Hypothalamus (tissue), 51 donors: ENCODE data around the gene RAB6B.

Experiments used
- DNase-seq, 51 donors: peaks; one replicate each; lab custom pipeline; 2025; lab: John Stamatoyannopoulos, UW

The RAB6B gene

DNA sequence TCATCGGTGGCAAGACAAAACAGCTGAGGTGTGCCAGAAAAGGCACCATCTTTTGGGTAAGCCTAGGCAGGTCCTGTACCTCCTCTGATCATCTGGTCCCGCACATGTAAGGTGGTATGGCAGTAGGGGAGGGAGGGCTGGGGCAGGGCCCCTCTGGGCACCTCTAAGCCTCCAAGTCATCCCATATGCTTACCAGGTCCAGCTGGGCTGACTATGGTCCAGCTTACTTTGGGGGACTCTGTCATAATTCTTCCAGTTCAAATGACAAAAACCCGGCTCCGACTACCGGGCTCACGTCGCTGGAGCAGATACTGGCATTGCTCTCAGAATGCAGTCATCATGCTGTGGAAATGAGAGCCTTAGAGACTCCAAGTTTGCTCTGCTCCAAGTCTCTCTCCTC lies 1.9 kb upstream of the RAB6B start:
- no peak for DNase-seq

DNA sequence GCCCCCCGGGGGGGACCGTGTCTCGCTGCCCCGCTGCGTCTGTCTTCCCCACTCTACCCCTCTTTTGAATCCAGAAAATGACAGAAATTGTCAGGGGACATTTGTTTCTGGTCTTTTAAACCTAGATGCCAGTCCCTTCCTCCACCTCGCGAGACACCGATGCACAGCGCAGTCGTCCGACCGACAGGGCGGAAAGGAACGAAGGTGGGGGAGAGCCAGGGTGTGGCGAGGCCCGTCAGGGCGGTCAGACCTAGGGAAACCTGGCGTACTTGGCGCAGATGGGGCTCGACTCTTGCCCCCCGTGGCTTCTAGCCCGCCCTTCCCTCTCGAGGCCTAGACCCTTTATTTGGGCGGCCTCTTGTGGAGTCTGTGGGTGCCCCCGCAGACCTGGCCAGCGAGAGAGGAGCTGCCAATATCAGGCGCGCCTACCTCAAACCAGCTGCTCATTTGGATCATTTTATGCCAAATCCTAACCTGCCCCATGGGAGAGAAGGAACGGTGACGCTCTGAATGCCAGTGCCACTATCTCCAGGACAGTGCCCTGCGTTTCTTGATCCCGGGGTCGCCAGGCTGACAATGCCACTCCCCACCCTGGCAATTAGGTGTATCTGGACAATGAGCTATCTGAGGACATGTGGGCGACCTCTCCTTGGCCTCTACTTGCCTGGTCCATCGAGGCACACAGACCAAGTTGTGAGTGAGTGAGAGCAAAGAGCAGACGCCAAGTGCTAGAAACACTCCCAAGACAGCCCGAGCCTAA lies 500 bp upstream of the RAB6B start:
- peak in 7 of 51 donors; percentile 21 to 82 (median 33) for DNase-seq

DNA sequence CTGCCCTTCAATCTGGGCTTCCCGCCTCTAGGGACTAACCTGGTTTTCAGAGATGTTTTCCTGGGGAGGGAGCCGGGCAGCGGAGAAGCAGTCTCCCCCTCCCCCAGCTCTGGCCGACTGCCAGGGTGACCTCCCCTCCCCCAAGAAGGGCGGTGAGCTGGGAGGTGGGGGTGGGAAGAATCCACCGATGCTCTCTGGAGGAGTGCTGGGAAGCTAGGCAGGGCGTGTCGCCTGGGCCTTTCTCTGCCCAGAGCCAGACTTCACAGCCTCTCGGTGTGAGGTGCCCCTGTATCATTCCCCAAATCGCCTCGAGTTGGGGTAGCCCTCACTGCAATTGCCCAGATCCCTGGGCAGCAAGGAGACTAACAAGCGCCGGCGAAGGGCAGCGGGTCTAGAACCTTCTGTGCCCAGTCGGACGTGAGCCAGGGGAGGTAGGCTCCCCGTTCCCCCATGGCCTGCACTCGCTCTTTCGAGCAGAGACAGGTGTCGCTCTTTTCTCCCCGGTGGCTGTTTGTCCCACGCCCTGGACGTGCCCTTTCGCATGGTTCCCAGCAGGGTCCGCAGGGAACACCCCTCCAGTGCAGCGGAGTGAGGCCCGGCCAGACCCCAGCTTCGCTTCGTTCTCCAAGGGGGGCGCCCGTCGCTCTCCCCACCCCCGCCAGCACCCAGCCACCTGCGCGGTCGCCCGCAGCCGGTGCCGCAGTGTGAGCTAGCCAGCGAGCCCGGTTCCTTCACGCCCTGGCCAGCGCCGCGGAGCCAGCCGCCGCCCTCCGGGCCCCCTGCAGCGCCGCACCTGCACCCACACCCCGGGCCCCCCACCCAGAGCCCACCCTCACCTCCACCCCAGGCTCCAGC lies 1.1 kb downstream of the RAB6B start:
- DNase-seq, result peak in 11 of 51 donors; percentile 16 to 57 (median 37)

DNA sequence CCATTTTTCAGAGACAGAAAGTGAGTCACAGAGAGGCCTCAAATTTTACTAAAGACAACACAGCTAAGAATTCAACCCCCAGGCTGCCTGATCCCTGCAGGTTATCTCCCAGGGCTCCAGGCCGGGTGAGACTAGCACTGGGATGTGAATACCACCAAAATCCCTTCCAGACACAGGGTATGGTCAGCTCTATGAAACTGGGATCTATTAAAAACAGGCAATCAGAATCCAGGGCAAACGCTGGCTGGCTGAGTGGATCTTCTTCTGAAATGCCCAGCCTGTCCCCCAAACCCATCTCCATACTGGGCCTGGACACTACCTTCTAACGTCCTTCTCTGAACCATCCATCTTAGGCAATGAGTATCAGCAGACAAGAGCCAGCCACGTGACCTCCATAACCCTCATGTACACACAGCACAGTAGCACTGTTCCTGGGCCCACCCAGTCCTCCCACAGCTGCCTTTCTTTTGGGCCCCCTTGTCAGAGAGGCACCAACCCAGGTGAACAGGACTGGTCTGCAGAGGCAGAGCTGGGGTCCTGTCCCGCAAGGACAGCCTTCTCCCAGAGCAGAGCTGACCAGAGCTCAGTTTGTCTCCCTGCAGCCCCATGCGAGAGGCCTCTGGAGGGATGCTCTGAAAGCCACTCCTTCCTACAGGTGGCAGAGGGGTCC lies 1.9 kb downstream of the RAB6B start:
- DNase-seq, result no peak

DNA sequence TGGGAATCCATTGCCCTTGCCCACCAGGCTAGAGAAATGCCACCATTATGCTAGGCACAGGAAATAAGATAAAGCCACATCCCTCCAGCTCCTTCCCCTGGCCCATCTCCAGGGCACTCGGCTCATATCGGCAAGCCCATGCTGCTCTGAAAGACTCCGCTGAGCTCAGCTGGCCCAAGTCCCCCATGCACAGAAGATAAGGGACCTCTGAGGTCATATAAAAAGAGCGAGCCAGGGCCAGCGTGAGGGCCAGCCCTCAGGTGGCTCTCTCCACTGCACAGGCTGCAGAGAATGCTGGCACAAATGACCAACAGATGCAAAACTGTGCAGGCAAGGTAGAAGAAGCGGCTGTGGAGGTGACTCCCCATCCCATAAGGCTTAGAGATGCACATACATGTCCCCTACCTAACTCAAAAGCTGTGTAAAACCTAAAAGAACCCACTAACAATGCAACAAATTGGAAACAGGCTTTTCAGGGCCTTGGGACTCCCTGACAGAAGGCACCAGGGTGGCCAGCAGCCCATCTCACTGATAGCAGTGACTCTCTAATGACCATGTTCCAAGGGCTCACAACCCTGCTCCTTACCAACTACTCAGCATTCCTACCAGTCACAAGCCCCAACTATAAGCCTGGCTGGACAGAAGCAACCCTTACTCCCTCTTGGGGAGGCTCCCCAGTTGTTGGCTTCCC lies 3.0 kb downstream of the RAB6B start:
- no peak for DNase-seq

DNA sequence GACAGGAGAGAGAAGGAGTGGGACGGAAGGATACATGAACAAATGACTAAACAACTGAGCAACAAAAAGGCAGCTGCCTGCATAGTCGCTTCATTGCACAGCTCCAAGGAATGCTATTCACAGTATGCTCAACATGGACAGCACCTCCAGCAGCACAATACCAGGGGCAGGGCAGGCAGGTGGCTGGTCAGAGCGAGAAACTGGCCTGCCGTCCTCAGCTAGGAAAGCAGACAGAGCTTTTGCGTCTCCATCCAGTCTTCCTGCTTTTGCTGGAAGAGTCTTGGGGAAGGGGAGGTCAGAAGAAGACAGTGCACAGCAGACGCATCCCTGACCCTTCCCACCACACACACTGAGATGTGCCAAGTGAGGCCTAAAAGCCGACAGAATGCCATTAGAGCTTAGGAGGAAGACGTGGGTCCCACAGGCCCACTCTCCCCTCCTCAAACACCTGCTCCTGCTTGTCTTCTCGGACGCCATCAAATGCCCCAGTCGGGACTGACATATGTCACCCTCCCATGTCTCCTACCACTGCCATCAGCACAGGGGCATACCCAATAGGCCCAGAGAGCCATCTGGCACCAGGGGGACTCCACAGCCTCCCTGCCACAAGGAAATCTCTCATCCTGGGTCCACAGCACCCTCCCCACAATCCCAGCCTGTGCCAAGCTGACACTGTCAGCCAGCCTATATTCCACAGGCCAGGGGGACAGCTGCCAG lies 3.9 kb downstream of the RAB6B start:
- DNase-seq, result no peak

DNA sequence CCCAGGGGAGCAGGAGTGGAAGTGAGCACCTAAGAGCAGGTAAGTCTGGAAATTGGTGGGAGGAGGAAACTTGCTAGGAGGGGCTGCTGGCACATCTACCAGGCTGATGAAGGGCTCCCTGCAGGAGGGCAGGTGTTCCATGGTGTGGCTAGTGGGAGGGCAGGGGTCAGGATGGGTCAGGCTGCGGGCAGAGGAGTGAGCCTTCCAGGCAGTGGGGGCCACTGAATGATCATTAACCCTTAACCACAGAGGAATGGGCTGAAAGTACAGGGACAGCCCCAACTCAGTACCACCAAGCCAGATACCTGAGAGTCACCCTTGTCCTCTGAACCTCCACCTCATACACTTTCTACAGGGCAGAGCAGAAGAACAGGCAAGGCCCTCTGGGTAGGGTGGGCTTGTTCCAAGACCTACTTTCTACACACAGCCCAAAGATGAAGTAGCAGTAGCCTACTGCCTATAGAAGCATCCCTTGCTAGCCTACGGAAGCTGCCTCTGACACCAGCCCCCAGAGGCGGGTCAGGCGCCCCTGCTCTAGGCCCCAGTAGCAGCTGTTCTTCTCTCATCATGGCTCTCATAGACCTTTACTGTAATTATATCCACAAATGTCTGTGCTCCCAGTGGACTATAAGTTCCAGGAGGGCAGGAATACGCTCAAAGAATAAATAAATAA lies 4.6 kb downstream of the RAB6B start:
- no peak for DNase-seq

DNA sequence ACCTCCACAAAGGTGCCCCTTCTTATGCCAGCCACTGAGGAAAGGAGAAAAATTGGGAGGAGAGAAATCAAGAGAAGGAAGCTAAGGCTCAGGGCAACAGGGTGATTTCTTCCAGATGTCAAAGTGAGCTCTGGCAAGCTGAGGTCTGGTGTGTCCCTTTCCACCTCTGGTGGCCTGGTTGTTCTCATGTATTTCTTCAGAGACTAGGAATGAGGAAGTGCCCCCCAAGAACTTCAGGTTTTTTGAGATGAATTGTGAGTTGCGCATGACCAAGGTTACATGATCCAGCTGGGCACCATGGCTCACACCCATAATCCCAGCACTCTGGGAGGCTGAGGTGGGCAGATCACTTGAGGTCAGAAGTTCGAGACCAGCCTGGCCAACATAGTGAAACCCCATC lies 5.6 kb downstream of the RAB6B start:
- no peak for DNase-seq

DNA sequence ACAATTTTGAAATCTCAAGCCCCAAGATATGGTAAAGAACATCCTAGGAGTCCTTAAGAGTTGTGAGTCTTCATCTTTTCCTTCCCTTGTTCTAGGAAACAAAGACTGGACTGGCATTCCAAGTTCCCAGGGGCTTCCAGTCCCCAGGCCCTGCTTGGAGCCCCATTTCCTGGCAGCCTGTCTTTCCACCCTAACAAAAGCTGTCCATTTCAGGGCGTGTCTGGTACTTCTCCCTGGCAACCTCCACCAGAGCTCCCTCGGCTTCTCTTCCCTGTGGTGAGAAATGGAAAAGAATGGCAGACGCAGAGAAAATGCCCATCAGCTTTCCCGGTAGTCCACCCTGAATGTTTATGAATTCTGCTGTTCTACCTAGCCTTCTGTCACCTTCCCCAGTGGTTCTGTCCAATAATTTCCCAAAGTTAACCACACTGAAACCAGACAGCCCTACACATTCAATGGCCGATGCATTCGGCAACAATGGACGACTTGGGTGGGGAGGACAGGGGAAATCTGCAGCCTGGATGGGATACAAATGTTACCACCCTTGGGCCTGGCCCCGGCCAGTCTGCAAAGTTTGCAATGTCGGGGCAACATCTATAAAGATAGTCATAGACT lies 6.8 kb downstream of the RAB6B start:
- no peak for DNase-seq

DNA sequence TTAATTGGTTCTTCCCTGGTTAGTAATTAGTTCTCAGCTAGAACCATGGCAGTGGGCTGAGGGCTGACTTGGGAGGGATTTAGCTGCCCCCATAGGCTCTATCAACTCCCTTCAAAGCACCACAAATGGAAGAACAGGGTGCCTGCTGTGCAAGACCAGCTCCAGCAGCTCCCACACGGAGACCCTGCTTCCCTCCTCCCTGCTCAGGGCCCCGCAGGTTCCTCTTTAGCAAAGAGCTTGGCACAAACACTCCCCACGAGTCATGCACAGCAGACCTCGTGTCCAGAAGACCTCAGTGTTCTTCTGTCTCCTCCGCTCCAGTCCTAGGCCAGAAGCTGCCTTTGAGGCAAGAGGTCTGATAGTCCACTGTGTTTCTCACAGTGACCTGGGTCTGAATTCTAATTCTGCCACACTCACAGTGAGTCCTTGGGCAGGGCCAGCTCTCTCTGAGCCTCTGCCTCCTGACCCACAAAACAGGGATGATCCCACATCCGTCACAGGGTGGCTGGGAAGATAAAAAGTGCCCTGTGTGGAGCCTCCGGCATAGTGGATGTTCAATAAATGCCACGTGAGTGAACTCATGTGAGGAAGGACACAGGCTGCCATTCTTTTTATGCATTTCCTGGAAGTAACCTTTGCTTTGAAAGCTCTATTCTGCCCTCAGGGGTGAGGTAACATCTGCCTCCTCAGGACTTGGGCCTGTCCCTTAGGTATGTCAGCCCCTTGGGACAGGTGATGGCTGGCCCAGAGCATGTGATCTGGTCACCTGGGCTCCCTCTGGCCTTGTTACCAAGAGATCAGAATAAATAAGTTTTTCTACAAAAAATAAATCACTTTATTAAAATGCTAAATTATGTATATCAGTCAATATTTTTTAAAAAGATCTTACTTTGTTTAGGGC lies 7.6 kb downstream of the RAB6B start:
- DNase-seq, result peak in 6 of 51 donors; percentile 10 to 34 (median 17)

DNA sequence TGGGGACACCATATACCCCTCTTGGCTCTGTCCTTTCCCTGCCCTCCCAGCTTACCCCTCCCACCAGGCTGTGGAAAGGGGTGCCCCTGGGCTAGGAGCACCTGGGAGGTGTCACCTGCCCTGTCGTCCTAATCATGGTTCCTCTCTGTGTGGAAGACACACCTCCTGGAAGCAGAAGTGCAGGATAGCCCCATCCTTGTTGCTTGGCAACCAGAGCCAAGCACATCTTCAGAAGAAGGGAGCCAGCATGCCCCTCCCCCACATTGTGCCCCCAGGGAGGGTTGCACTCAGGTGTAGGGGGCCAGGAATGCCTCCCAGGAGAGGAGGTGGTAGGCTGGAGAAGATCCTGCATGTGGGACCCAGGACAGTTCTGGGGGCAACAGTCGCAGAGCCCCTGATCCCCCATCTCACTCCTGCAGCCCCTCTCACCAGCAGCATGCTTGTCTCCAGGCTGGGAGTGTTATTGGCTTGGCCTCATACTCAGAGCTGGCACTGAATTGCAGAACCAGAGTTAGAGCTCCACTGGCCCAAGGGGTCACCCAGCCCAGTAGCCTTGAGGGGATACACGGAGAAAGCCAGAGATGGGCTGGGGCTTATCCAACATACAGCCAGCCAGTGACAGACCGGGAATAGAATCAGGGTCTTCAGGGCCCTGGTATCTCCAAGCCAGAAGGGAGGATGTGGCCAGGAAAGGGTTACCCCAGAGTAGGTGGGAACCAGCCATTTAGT lies 8.4 kb downstream of the RAB6B start:
- no peak for DNase-seq

DNA sequence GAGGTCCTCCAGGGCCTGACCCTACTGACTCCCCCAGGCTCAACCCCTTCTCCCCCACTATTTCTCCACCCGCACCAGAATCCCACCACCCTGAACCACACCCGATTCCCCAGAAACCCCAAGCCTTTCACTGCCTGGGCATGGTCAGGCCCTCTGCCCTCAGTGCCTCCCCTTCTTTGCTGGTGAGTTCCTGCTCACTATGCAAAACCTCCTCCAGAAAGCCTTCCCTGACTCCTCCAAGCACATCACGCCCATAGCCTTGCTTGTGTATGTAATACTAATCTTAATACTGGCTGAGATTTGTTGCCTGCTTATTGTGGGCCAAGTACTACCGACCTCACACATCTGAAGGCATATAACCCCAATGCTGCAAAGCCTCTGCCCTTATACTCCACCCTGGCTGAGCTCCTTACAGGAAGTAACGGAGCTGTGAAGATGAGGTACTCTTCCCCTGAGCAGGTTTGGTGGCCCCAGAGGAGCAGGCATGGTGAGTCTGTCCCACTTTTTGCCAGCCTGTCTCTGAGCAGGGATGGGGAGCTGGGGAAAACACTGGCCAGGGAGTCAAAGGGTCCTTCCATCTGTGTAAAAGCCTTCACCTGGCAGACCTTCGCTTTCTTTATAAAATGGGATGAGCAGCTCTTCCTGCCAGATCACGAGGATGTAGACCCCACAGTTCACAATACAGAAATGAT lies 9.5 kb downstream of the RAB6B start:
- no peak for DNase-seq

DNA sequence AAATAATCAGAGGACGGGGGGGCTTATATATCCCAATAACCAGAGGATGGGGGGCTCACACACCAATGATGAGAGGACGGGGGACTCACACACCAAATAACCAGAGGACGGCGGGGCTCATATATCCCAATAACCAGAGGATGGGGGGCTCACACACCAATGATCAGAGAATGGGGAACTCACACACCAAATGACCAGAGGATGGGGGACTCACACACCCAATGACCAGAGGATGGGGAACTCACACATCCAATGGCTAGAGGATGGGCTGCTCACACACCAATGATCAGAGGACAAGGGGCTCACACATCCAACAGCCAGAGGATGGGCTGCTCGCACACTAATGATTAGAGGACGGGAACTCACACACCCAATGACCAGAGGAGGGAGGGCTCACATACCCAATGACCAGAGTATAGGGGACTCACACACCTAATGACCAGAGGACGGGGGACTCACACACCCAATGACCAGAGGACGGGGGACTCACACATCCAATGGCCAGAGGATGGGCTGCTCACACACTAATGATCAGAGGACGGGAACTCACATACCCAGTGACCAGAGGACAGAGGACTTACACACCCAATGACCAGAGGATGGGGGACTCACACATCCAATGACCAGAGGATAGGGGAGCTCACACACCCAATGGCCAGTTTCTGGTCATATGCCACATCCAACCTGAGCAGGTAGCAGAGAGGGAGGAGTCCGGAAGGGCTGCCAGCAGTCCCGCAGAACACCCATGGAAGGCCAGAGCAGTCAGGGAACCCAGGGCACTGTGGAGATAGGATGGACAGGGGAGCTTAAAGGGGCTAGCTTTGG lies 10.6 kb downstream of the RAB6B start:
- DNase-seq, result no peak

DNA sequence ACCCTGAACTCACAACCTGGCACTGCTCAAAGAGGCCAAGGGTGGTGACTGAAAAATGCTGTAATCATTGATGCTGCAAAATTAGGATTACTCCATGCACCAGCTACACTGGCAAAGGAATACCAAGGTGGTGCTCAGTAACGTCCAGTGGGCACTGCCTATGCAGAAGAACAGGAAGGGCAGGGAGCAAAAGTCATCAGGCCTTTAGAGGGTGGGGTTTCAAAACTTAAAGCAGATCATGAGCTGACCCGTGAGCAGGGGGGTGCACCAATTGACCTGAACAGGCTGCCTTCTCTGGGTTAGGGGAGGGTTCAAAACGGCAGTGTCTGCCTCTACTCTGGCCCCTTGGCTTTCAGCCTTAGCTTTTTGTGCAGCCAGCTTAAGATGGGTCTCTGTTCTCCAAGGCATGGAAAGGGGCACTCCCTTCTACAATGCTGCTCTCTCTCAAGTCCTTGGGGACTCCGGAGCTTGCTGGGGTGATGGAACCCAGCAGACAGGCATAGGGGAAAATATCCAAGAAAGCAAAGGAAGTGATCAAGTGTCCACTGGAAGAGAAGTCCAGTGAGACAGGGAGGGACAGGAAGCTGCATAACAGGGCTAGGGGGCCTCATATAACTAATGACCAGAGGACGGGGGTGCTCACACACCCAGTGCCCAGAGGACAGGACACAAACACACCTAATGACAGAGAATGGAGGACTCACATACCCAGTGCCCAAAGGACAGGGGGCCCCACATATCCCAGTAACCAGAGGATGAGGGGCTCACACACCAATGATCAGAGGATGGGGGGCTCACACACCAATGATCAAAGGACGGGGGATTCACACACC lies 11.4 kb downstream of the RAB6B start:
- DNase-seq, result no peak

DNA sequence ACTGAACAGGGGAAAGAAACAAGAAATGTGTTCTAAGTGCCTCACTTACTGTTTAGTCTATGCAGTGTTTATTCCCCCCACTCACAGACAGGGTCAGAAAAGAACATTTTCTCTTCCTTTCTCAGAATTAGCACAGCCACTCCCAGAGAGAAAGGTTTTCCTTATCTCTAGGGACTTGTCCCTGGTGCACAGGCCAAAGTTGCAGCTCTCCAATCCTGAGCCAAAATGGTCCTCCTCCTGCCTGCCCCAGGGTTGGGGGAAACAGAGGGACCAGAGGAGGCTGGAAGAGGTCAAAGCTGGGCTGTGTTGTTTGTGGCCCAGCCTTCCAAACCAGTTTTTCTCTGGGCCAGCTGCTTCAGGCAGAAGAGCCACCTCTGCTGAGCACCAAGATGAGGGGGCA lies 12.0 kb downstream of the RAB6B start:
- DNase-seq, result no peak
